ACC112 (cell line): ENCODE results near the gene NOL12.

Experiments used
- H2AFZ ChIP-seq: fragments of 200-600 bp; sonication (generic); one replicate; pipeline ENCODE4 v1.6.0; 2017; ENCODE audit warnings: antibody characterized with exemption, low read length; ENCODE audit not compliant: unreplicated experiment
- H3K27ac ChIP-seq: fragments of 200-600 bp; sonication (generic); 2 replicates; pipeline ENCODE4 v1.5.1; 2014; ENCODE audit warnings: low read depth, mild to moderate bottlenecking, antibody characterized with exemption, low read length, moderate library complexity
- H3K27me3 ChIP-seq: fragments of 200-600 bp; sonication (generic); 2 replicates; pipeline ENCODE4 v1.6.1; 2014; ENCODE audit warnings: mild to moderate bottlenecking, antibody characterized with exemption, low read length, moderate library complexity, mixed read lengths; ENCODE audit not compliant: insufficient read depth
- H3K36me3 ChIP-seq: fragments of 200-600 bp; sonication (generic); 2 replicates; pipeline ENCODE4 v1.6.1; 2016; ENCODE audit warnings: mild to moderate bottlenecking, antibody characterized with exemption, low read length, moderate library complexity, mixed read lengths; ENCODE audit not compliant: insufficient read depth
- H3K4me1 ChIP-seq: fragments of 200-600 bp; sonication (generic); one replicate; pipeline ENCODE4 v1.6.1; 2016; ENCODE audit warnings: low read length, mixed read lengths; ENCODE audit not compliant: insufficient read depth, unreplicated experiment, control insufficient read depth
- H3K4me3 ChIP-seq: fragments of 200-600 bp; sonication (generic); 2 replicates; pipeline ENCODE4 v1.5.1; 2014; ENCODE audit warnings: mild to moderate bottlenecking, low read depth, low read length
- H3K79me2 ChIP-seq: fragments of 200-600 bp; sonication (generic); one replicate; pipeline ENCODE4 v1.6.0; 2016; ENCODE audit warnings: low read length; ENCODE audit not compliant: control insufficient read depth, unreplicated experiment, insufficient read depth

NOL12 gene

GRCh38 chr22:37739611-37740049, 53.5 kb downstream of the NOL12 start:
- no peaks in the 10 kb centered on the region for H3K27me3 ChIP-seq

GRCh38 chr22:37740455-37741311, 54.5 kb downstream of the NOL12 start:
- Histone ChIP-seq H2AFZ (no peak overlapping the region), H3K4me1 (peaks cover 38% of the 10 kb centered on the region), H3K36me3 (no peaks in the 10 kb centered on the region), H3K27ac (no peak overlapping the region), H3K27me3 (no peaks in the 10 kb centered on the region), H3K79me2 (peaks cover 8% of the 10 kb centered on the region), H3K4me3 (no peak overlapping the region)

More at GRCh38 chr22:37739611-37740049, 53.5 kb downstream of the NOL12 start:
- H2AFZ ChIP-seq: no peak overlapping the region
- H3K27ac ChIP-seq: no peak overlapping the region
- no peak overlapping the region for H3K4me3 ChIP-seq
- H3K36me3 ChIP-seq: no peaks in the 10 kb centered on the region
- H3K4me1 ChIP-seq: peaks cover 32% of the 10 kb centered on the region
- no peaks in the 10 kb centered on the region for H3K79me2 ChIP-seq

- Histone ChIP-seq H2AFZ (no peak overlapping the region), H3K27ac (no peak overlapping the region), H3K4me3 (no peak overlapping the region), H3K36me3 (no peaks in the 10 kb centered on the region), H3K79me2 (peaks cover 8% of the 10 kb centered on the region), H3K27me3 (no peaks in the 10 kb centered on the region), H3K4me1 (peaks cover 38% of the 10 kb centered on the region)
Measured at GRCh38 chr22:37741312-37741795, 55.2 kb downstream of the NOL12 start.

- Histone ChIP-seq H3K4me1 (peaks cover 38% of the 10 kb centered on the region), H3K36me3 (no peaks in the 10 kb centered on the region), H2AFZ (no peak overlapping the region), H3K27ac (peak overlapping the region; percentile 83), H3K27me3 (no peaks in the 10 kb centered on the region), H3K4me3 (no peak overlapping the region; the same call in 1 of the 2 replicates), H3K79me2 (peaks cover 20% of the 10 kb centered on the region)
Measured at GRCh38 chr22:37742376-37743171, 56.4 kb downstream of the NOL12 start.
